ENCODE data around the gene TEX29.

The TEX29 gene

DNA sequence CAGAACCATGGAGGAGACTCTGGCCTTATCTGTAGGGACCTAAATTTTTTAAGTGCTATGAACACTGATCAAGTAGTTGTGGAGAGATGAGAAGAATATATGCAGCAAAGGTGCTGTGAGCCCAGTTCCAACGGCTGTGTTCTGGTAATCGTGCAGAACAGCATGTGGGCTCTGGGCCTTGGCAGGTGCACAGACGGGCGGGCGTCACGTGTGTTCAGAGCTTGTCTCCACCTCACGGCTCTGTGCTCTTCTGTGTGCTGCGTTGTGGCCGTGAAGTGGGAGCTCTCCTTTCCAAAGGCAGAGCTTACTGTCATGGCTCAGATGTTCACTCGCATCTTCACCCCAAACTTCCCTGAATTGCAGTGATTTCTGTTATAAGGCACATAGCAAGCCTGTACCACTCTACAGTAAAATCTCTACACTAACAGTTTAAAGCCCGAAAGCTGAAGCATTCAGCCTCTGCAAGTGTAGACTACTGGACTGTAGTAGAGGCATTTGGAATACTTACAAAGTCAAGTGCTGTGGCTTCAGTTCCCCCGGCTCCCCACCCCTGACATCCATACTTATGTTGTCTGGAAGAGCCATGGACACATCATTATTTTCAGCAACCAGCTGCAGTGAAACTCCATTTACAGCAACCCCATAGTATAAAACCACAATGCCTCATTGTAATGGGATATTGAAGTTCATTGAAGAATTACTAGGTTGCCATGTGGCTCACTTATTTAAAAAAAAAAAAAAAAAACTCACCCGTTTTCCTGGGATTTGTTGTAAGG lies 27.5 kb upstream of the TEX29 start:
- no peak overlapping the region for H3K4me3 ChIP-seq (ENCODE audit: low read depth, low read length)
- no peaks in the 10 kb centered on the region for H3K27me3 ChIP-seq (ENCODE audit: control insufficient read depth, insufficient read depth, low read length)

DNA sequence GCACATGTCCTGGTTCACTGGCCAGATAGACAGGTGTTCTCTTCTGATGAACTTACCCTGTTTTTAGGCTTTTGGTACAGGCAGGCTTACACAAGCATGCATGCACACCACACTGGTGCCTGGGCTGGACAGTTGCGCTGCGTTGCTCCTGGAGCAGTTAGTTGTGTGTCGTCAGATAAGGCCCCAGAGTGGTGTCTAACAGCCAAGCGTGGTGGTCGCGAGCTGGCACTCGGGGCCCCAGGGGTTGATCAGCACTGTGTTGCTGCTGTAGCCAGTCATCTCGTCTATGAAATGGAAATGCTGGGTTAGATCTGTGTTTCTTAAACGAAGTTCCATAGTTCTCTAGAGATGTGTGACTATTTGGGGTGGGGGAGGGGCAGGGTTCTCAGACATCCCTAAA lies 24.6 kb upstream of the TEX29 start:
- H3K36me3 ChIP-seq (ENCODE audit: control insufficient read depth, insufficient read depth, low read length) = peaks cover 55% of the 10 kb centered on the region
- no peaks in the 10 kb centered on the region for H3K4me1 ChIP-seq (ENCODE audit: control insufficient read depth, insufficient read depth, low read length)
- no peaks in the 10 kb centered on the region for H3K27me3 ChIP-seq (ENCODE audit: control insufficient read depth, insufficient read depth, low read length)
- H3K9ac ChIP-seq (ENCODE audit: low read depth, low read length) = no peak overlapping the region
- no peak overlapping the region for H3K4me3 ChIP-seq (ENCODE audit: low read depth, low read length)
- no peaks in the 10 kb centered on the region for H3K9me3 ChIP-seq (ENCODE audit: control insufficient read depth, insufficient read depth, low read length)
- no peak overlapping the region for H3K27ac ChIP-seq (ENCODE audit: low read depth, low read length)

More for the DNA sequence above, 27.5 kb upstream of the TEX29 start:
- Histone ChIP-seq H3K27ac (ENCODE audit: low read depth, low read length) (no peak overlapping the region), H3K4me1 (ENCODE audit: control insufficient read depth, insufficient read depth, low read length) (no peaks in the 10 kb centered on the region), H3K9ac (ENCODE audit: low read depth, low read length) (no peak overlapping the region), H3K9me3 (ENCODE audit: control insufficient read depth, insufficient read depth, low read length) (no peaks in the 10 kb centered on the region), H3K36me3 (ENCODE audit: control insufficient read depth, insufficient read depth, low read length) (peaks cover 74% of the 10 kb centered on the region)

DNA sequence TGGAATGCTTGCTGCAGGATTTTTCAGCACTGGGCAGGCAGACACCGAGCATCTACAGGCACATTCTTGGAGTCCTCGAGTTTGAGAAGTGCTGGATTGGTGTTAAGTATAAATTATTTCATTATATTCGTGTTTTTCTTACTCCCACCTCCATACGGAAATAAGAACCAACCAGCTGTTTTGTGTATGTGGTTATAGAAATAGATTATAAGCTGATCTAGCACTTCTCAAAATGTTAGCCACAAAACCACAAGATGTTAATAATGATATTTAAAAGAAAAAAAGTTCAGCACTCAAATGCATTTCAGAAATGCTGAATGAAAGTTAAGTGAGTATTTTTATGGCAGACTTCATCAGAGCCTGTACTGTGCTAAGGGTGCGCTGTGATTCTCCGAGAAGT lies 24.0 kb upstream of the TEX29 start:
- Histone ChIP-seq H3K9ac (ENCODE audit: low read depth, low read length) (no peak overlapping the region), H3K4me1 (ENCODE audit: control insufficient read depth, insufficient read depth, low read length) (no peaks in the 10 kb centered on the region), H3K27me3 (ENCODE audit: control insufficient read depth, insufficient read depth, low read length) (no peaks in the 10 kb centered on the region), H3K4me3 (ENCODE audit: low read depth, low read length) (no peak overlapping the region), H3K36me3 (ENCODE audit: control insufficient read depth, insufficient read depth, low read length) (peaks cover 54% of the 10 kb centered on the region), H3K27ac (ENCODE audit: low read depth, low read length) (no peak overlapping the region), H3K9me3 (ENCODE audit: control insufficient read depth, insufficient read depth, low read length) (no peaks in the 10 kb centered on the region)

DNA sequence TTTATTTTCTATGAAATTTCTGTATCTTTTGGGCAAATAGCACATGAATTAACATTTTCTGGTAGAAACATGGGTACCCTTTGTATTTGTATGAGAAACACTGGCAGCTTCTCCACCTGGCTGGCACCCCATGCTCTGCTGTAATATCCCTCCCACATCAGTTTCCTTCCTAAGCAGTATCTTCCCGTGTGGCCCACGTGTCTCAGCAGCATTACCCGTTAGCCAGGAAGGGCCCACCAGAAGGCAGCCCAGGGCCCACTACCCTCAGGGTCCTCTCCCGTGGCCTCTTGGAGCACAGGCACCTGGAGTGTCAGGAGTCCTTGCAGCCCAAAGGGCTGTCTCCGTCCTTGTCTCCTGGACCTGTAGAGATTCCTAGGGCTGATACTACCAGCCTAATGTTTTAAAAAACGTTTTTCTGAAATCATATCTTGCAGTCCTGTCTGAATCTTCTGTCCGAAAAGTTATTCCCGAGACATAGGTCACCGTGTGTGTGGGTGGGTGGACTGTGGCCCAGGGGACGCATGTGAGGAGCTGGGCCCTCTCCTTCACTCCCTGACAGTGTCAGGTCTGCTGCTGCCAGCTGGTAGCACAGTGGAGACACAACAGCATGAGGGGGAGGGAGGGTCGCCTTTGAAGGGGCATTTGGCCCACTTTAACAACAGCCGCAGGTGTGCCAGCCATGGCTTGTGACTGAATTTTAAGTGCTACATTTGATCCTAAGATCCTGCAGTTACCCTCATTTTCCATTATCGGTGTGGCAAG lies 22.0 kb upstream of the TEX29 start:
- Histone ChIP-seq H3K9me3 (ENCODE audit: control insufficient read depth, insufficient read depth, low read length) (no peaks in the 10 kb centered on the region), H3K4me3 (ENCODE audit: low read depth, low read length) (no peak overlapping the region), H3K27me3 (ENCODE audit: control insufficient read depth, insufficient read depth, low read length) (no peaks in the 10 kb centered on the region), H3K9ac (ENCODE audit: low read depth, low read length) (no peak overlapping the region), H3K4me1 (ENCODE audit: control insufficient read depth, insufficient read depth, low read length) (no peaks in the 10 kb centered on the region), H3K36me3 (ENCODE audit: control insufficient read depth, insufficient read depth, low read length) (peaks cover 57% of the 10 kb centered on the region), H3K27ac (ENCODE audit: low read depth, low read length) (no peak overlapping the region)

DNA sequence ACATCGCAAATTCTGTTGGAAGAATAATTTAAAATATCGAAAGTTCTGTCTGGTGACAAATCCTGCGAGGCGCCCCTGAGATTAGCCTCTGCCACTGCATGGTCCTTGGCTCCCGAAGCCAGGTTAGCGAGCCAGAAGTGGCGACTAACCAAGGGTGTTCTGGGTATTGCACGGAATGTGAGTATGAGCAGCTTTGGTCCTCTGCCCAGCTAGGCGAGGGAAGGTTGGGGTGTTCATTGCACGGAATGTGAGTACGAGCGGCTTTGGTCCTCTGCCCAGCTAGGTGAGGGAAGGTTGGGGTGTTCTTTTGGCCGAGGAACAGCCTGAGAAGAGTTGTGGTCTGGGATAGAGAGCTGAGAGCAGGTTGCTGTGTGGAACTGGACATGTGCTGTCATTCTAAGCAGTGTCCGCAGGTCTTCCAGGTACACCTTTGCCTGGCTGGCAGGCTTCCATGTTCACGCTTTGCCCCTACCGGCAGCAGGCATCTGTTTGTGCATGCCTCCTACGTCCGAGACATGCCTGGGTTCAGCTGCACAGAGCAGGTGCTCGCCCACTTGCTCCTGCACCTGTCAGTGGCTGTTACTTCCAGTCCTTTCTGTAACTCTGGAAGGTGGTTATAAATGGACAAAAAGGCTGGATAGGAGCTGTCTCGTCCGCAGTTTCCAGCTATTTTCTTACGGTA lies 18.3 kb upstream of the TEX29 start:
- H3K9me3 ChIP-seq (ENCODE audit: control insufficient read depth, insufficient read depth, low read length) = no peaks in the 10 kb centered on the region
- H3K36me3 ChIP-seq (ENCODE audit: control insufficient read depth, insufficient read depth, low read length) = peaks cover 68% of the 10 kb centered on the region
- H3K27me3 ChIP-seq (ENCODE audit: control insufficient read depth, insufficient read depth, low read length) = no peaks in the 10 kb centered on the region
- no peak overlapping the region for H3K9ac ChIP-seq (ENCODE audit: low read depth, low read length)
- H3K4me1 ChIP-seq (ENCODE audit: control insufficient read depth, insufficient read depth, low read length) = no peaks in the 10 kb centered on the region
- H3K4me3 ChIP-seq (ENCODE audit: low read depth, low read length) = no peak overlapping the region
- no peak overlapping the region for H3K27ac ChIP-seq (ENCODE audit: low read depth, low read length)

DNA sequence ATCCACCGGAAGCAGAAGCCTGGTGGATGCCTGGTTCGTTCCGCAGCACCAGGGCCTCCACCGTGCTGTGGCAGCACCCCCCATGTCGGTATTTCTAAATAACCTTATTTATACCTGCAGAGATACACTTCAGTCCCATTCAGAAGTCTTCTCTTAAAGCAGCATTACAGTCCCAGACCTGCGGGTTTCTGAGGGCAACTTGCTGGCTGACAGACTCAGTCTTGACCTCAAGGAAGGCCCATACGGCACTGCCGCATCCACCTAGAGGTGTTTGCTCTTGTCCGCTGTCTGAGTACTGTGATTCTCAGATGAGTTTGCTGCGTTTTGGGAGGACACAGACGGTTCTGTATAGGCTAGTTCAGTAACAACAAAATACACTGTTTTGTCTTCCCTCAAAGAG lies 16.9 kb upstream of the TEX29 start:
- H3K27me3 ChIP-seq (ENCODE audit: control insufficient read depth, insufficient read depth, low read length) = no peaks in the 10 kb centered on the region
- H3K9me3 ChIP-seq (ENCODE audit: control insufficient read depth, insufficient read depth, low read length) = no peaks in the 10 kb centered on the region
- no peak overlapping the region for H3K9ac ChIP-seq (ENCODE audit: low read depth, low read length)
- no peaks in the 10 kb centered on the region for H3K4me1 ChIP-seq (ENCODE audit: control insufficient read depth, insufficient read depth, low read length)
- H3K27ac ChIP-seq (ENCODE audit: low read depth, low read length) = no peak overlapping the region
- H3K36me3 ChIP-seq (ENCODE audit: control insufficient read depth, insufficient read depth, low read length) = peaks cover 79% of the 10 kb centered on the region
- no peak overlapping the region for H3K4me3 ChIP-seq (ENCODE audit: low read depth, low read length)

DNA sequence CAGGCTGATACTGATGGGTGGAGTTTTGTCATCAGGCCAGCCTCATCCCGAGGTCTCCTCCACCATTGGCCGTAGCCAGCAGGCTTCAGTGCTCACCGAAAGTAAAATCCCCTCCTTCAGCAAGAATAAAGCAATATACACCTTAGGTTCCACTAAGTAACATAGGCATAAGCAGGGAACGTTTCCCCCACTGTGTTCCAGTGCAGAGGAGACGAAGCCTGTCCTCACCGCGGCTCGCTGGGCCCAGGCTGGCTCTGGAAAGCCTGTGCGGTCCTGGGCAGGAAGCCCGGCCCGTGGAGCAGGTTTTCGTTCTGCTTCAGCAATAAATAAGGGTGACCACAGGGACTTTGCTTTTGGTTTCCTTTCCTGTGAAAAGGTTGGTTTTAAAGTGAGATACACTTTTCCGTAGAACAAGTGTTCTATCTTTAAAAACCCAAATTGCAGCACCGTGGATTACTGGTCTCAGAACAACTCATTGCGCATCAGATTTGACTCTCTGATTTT lies 16.3 kb upstream of the TEX29 start:
- Histone ChIP-seq H3K4me3 (ENCODE audit: low read depth, low read length) (no peak overlapping the region), H3K9ac (ENCODE audit: low read depth, low read length) (no peak overlapping the region), H3K27ac (ENCODE audit: low read depth, low read length) (no peak overlapping the region), H3K27me3 (ENCODE audit: control insufficient read depth, insufficient read depth, low read length) (no peaks in the 10 kb centered on the region), H3K9me3 (ENCODE audit: control insufficient read depth, insufficient read depth, low read length) (no peaks in the 10 kb centered on the region), H3K36me3 (ENCODE audit: control insufficient read depth, insufficient read depth, low read length) (peaks cover 79% of the 10 kb centered on the region), H3K4me1 (ENCODE audit: control insufficient read depth, insufficient read depth, low read length) (no peaks in the 10 kb centered on the region)

DNA sequence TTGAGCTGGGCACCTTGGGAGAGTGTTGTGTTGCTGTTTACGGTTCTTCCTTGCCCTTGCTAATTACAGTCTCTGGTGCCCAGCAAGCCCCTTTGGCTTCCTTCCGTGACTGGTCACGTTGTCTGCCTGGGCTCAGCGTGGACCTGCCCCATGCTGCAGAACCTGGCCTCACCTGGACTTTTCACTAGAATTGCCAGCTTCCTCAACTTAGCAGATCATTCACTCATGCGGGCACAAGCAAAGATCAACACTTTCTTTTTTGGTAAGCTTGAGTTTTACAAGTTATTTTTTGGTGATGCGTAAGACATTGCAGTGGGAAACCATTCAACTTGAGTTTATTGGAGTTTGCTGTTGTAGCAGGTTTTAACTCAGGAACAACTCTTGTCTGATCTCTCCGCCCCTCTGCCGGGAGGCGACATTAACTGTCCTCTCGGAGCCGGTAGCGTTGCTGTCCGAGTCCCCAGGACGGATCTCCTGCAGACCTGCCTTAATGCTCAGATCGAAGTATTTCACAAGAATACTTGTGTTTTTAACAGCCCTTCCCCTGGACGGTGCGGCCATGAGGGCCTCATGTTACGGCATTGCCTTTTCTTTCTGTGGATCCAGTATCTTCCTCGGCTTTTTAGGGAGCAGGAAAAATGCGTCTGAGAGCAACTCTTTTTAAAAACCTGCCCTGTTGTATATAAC lies 15.7 kb upstream of the TEX29 start:
- H3K27me3 ChIP-seq (ENCODE audit: control insufficient read depth, insufficient read depth, low read length) = no peaks in the 10 kb centered on the region
- no peak overlapping the region for H3K4me3 ChIP-seq (ENCODE audit: low read depth, low read length)
- no peaks in the 10 kb centered on the region for H3K9me3 ChIP-seq (ENCODE audit: control insufficient read depth, insufficient read depth, low read length)
- no peak overlapping the region for H3K9ac ChIP-seq (ENCODE audit: low read depth, low read length)
- no peak overlapping the region for H3K27ac ChIP-seq (ENCODE audit: low read depth, low read length)
- peaks cover 79% of the 10 kb centered on the region for H3K36me3 ChIP-seq (ENCODE audit: control insufficient read depth, insufficient read depth, low read length)
- no peaks in the 10 kb centered on the region for H3K4me1 ChIP-seq (ENCODE audit: control insufficient read depth, insufficient read depth, low read length)

DNA sequence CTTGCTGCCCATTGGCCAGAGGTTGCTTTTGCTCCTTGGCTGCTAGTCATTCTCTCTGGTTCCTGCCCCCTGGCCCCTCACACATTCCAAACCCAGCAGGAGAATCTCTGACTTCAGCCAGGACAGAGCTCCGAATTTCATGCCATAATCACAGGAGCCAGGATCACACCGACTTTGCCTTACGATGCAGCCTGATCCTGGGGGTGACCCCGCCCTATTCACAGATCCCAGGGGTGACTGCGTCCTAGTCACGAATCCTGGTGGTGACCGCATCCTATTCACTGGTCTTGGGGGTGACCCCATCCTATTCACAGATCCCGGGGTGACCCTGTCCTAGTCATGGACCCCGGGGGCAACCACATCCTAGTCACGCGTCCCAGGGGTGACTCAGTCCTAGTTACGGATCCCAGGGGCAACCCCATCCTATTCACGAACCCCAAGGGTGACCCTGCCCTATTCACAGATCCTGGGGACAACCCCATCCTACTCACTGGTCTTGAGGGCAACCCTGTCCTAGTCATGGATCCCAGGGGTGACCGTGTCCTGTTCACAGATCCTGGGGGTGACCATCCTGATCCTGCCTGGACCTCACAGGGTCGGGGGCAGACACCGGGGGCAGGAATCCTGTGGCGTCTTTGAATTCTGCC lies 7.4 kb upstream of the TEX29 start:
- Histone ChIP-seq H3K27me3 (ENCODE audit: control insufficient read depth, insufficient read depth, low read length) (no peaks in the 10 kb centered on the region), H3K36me3 (ENCODE audit: control insufficient read depth, insufficient read depth, low read length) (peaks cover 2% of the 10 kb centered on the region; the same call in 1 of the 2 replicates), H3K4me1 (ENCODE audit: control insufficient read depth, insufficient read depth, low read length) (no peaks in the 10 kb centered on the region), H3K27ac (ENCODE audit: low read depth, low read length) (no peak overlapping the region), H3K4me3 (ENCODE audit: low read depth, low read length) (no peak overlapping the region), H3K9me3 (ENCODE audit: control insufficient read depth, insufficient read depth, low read length) (0 out of 2 replicates have a peak, but pooled peaks cover 6% of the 10 kb centered on the region), H3K9ac (ENCODE audit: low read depth, low read length) (no peak overlapping the region)

DNA sequence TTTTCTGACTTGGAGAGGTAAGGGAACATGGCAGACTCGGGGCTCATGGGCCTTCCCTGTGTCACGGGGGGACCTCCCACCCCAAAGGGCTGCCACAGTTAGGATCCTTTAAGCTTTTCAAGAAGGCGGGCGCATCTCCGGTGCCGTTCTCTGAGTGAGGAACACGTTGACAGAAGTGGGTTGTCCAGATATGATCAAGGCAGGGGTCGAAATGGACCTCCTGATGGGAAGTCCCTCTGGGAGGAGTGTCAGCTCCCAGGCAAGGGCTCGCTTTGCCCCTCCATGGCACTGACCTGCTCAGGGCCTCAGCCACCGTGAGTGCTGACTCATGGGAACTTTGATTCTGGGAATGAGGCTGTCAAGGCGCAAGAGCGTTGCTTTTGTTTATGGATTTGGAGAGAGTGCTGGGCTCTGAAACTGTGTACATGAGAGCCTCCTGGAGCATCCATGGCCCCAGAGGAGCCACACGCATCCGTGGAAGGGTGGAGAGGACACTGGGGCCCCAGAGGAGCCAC lies 6.5 kb upstream of the TEX29 start:
- H3K9me3 ChIP-seq (ENCODE audit: control insufficient read depth, insufficient read depth, low read length) = 0 out of 2 replicates have a peak, but pooled peaks cover 6% of the 10 kb centered on the region
- no peaks in the 10 kb centered on the region for H3K4me1 ChIP-seq (ENCODE audit: control insufficient read depth, insufficient read depth, low read length)
- H3K27ac ChIP-seq (ENCODE audit: low read depth, low read length) = no peak overlapping the region
- H3K4me3 ChIP-seq (ENCODE audit: low read depth, low read length) = no peak overlapping the region
- no peaks in the 10 kb centered on the region for H3K27me3 ChIP-seq (ENCODE audit: control insufficient read depth, insufficient read depth, low read length)
- no peak overlapping the region for H3K9ac ChIP-seq (ENCODE audit: low read depth, low read length)
- H3K36me3 ChIP-seq (ENCODE audit: control insufficient read depth, insufficient read depth, low read length) = no peaks in the 10 kb centered on the region; the same call in 1 of the 2 replicates
